DOHH2 (cell line): Measurements from ENCODE around the gene HLA-A.

Experiments used
- EZH2phosphoT487 ChIP-seq: fragments of 200-600 bp; sonication (generic); IDR thresholded peaks from 2 replicates; pipeline ENCODE4 v1.6.1; 2017; ENCODE audit warnings: borderline replicate concordance, mild to moderate bottlenecking, antibody characterized with exemption, low read length, moderate library complexity, mixed read lengths
- TF ChIP-seq, protein P1 (sequence below): fragments of 200-600 bp; sonication (generic); IDR thresholded peaks from one replicate; pipeline ENCODE4 v1.5.1; 2014; ENCODE audit warnings: antibody characterized with exemption, mild to moderate bottlenecking, low read depth, low read length; ENCODE audit not compliant: poor library complexity, severe bottlenecking

DNA sequence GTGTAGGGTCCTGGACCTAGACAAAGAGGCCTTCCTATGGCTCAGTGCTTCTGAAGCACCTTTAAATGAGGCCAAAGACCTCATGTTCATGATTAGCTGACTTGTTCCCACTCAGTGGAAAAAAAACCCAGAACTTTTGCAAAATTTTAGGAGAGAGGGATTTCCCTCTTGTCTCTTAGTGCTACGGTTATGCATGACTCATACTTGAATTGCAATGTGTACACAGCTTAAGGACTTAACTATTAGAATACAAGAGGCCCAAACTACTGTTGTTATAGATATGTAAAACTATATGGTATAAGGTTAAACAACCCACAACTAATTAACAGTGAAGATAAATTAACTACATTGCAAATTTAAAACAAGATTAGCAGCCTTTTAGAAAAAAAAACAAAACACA lies 32.3 kb upstream of the HLA-A start:
- TF ChIP-seq, protein P1, sequence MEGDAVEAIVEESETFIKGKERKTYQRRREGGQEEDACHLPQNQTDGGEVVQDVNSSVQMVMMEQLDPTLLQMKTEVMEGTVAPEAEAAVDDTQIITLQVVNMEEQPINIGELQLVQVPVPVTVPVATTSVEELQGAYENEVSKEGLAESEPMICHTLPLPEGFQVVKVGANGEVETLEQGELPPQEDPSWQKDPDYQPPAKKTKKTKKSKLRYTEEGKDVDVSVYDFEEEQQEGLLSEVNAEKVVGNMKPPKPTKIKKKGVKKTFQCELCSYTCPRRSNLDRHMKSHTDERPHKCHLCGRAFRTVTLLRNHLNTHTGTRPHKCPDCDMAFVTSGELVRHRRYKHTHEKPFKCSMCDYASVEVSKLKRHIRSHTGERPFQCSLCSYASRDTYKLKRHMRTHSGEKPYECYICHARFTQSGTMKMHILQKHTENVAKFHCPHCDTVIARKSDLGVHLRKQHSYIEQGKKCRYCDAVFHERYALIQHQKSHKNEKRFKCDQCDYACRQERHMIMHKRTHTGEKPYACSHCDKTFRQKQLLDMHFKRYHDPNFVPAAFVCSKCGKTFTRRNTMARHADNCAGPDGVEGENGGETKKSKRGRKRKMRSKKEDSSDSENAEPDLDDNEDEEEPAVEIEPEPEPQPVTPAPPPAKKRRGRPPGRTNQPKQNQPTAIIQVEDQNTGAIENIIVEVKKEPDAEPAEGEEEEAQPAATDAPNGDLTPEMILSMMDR: no peak
- TF ChIP-seq EZH2phosphoT487: no peak
